Activated CD8-positive, alpha-beta memory T cell treated with anti-CD3 and anti-CD28 coated beads for 1 hour (primary cell): ENCODE results near the gene NTRK2.
"Not testable (repeated sequence)": the region's sequence is repeated elsewhere in the genome, so short reads cannot be mapped to it uniquely, and the experiment has no call there.

Experiments
- DNase-seq, 2 donors: peaks; one replicate each; pipeline ENCODE4 v3.0.0-alpha.2; 2020; ENCODE audit warnings: low read depth in 1 of 2; ENCODE audit errors: extremely low read depth in 1 of 2

The NTRK2 gene

DNA sequence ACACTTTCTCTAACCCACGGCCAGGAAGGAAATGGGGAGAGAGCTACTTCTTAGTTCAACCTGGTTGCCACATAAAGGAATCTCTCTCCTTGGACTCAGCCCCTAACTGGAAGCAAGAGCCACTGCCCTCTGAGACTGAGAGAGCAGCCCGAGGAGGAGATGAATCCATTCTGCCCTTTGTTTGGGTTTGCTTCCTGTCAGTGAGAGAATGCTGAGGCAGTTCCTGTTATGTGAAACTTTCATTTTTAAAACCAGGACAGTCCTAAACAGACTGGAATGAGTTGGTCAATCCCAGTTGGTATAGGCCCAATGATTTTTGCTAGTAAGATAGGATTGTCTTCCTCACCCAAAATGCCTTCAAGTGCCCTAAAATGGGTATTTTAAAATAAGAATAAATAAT, 205.1 kb downstream of the NTRK2 start:
- DNase-seq: no peak

DNA sequence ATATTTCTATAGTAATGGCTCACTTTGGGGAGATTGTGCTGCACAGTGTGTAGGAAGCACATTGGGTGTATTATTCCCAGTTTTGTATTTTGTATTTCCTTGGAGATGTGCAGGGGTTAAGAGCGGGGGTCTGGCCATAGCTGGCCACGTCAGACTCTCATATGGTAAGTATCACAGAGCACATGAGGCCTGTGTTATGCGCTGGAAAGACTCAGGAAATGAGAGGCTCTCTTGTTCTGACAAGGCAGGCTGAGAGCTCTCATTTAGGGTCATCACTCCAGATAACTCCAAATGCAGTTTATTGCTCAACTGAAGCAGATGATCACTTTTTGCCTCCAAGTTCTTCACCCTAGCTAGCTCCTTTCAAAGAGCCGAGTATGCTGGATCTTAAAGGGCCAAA, 205.7 kb downstream of the NTRK2 start:
- no peak for DNase-seq

DNA sequence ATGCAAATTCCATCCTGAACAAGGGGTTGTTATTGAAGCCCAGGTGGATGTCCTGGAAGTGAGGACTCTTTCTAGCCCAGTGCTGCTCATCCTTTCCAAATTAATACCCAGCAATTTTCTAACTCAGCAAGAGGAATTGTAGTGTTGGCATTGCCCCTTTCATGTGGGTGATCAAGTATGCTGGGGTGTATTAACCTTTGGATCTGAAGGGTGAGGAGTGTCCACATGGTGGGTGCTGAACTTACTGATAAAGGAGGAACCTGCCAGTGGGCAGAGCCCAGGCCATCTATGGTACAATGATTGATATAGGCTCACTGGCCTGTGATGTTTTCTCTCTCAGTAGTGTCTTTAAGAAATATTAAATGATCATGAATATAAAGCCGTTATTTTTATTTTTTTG, 210.1 kb downstream of the NTRK2 start:
- DNase-seq: no peak

DNA sequence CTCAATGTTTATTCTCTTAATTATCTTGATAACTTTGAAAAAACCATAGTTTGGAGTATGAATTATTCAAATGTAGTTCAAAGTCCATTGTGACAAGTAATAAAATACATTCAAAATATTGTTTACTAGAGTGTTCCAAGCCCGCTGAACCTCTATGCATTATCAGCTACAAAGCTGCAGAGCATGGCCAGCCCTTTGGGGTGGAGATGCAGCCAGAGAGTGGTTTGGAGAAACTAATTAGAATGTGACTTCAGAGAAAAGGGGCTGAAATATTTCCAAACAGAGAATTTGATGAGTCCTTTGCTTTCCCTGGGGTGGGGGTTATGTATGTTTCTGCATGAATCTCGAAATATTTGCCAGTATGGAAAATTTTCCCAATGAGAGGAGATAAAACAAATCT, 211.3 kb downstream of the NTRK2 start:
- DNase-seq: no peak

DNA sequence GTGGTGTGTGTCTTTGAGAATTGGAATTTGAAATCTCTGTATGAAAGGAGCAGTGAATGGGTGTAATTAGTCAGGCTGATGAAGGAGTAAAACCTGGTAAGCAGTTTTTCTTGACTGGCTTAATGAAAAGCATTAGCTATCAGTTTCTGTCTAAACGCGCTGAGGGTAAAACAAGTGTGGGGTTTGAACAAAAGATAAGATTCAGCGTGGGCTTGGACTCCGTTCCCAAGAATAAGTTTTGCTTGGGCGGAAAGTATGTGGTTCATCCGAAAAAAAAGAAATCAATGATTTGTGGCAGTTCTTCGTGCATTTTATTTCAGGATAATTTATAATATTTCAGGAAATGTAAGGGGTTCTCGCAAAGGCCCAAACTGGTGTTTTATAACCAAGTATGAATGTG, 217.3 kb downstream of the NTRK2 start:
- DNase-seq: no peak

DNA sequence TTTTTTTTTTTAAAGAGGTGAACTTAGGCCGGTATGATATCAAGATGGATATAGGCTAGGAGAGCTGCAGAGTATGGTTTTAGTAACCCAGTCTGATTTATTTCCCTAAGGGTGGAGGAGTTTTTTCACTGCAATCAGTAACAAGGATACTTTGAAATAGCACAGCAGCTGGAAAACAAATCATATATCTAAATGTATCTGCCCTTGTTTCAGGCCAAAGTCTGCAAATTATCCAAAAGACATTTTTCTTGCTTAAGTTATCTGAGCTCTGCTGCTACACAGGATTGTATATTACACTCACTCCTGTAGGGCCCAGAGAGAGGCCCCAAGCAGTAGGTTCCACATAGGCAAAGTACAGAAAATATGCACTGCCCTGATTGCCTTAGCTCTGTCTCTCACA, 222.4 kb downstream of the NTRK2 start:
- no peak for DNase-seq

DNA sequence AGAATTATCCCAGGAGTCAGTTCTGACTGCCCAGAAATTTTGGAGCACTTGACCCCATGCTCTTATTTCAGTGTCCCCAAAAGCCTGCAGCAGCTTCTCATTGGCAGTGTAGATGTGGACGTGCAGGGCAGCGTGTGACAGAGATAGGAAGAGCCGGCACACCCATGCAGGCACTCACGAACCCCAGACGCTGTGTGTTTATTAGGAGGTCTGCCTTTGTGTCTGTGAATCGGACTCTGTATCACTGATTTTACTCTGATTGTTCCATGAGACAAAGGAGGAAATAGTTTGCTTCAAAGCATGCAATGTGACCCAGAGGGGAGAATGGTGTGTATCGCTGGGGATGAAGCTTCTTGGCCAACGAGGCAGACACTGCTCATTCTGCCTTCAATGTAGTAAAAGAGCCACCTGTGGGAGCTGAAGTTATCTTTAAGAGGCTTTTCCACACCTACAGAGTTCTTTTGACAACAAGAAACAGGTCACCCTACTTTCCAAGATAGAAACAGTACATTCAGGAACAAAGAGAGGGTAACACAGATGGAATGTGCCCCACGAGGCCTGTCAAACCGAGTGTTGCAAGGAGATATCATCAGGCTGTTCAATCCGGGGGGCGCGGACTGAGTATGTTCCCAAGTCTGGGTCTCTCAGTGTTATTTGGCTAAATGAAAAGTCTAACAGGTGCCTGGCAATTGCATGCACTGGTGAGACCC, 224.0 kb downstream of the NTRK2 start:
- no peak for DNase-seq

DNA sequence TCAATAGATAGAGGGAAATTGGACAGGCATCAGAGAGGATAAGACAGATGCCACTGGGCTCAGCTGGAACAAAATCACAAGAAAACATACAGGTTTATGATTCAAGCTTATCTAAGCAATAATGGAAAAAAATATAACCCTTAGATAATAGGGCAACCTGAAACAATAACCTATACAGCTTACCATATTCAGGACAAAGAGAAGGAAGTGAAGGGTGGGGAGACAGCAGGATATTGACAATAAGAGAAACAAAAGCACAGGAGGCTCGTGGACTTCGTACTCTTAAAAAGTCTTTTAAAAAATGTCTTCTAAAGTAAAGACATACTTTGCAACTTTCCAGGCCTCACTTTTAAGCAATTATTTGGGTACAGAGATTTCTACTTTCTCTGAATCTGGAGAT, 225.3 kb downstream of the NTRK2 start:
- no peak for DNase-seq

DNA sequence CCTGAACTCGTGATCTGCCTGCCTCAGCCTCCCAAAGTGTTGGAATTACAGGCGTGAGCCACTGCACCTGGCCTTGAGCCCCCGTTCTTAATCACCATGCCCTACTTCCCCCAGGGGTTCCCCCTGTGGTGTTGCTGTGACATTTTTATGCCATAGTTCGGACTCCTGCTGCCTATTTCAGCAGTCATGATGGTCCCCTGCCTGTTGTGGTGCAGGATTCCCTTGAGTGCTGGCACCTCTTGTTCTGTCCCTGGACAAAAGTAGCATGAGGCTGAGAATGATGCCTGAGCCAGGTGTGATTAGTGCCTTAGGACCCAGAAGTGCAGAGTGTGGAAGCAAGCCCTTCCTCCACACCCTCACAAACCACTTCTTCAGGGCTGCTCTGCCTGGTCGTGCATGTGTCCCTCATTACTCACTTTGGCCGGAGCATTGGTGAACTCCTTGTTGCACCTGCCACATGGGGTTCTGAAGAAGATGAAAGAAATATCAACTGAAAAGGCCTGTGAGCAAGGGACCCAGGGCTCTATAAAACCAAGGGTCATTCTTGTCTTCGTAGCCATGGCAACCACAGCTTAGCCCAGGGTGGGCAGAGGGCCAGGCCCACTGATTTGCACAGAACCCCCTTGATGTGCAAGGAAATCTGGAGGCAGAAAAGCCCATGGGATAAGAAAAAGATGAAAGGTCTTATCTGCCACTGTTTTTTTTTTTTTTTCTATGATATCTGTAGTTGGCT, 228.0 kb downstream of the NTRK2 start:
- no peak for DNase-seq

DNA sequence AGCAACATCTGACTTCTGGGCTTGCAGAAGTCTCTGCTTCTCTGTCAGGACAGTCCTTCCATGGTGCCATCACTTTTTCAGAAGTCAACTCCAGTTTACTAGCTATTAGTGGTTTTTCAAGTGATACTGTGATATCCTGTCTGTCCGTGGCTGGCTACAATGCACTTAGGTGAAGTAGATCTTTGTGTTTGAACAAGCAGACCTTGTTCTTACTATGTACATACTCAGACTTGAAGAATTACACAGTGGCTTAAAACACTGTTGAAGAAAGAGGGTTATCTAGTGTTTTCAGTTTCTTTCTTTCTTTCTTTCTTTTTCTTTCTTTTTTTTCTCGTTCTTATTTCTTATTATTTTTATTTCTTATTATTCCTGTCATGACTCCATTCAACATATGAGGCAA, 228.7 kb downstream of the NTRK2 start:
- no peak for DNase-seq

DNA sequence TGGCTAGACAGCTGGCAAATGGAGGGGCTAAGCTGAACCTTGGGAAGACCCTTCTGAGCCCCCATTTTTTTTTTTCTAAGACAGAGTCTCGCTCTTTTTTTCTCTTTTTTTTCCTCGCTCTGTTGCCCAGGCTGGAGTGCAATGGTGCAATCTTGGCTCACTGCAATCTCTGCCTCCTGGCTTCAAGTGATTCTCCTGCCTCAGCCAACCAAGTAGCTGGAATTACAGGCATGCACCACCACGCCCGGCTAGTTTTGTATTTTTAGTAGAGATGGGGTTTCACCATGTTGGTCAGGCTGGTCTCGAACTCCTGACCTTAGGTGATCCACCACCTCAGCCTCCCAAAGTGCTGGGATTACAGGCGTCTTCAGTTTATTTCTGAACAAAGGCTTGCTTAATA, 229.1 kb downstream of the NTRK2 start:
- DNase-seq: not testable (repeated sequence)

DNA sequence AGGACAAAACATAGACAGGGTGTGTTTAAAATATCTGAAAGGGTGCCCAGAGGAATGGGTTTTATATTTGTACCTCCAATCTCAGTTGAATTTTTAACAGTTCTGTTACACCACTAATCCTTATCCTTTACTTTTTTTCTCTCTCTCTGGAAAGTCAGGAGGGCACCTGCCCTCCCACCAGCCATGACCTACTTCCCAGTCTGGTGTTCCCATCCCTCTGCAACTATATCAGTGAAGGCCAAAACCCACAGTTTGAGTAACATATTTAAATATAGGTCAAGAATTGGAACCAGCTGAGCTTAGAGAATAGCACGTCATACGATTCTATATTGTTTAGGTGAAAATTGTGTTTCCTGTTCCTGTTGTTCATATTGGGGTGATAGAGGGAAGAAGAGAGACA, 229.8 kb downstream of the NTRK2 start:
- no peak for DNase-seq

DNA sequence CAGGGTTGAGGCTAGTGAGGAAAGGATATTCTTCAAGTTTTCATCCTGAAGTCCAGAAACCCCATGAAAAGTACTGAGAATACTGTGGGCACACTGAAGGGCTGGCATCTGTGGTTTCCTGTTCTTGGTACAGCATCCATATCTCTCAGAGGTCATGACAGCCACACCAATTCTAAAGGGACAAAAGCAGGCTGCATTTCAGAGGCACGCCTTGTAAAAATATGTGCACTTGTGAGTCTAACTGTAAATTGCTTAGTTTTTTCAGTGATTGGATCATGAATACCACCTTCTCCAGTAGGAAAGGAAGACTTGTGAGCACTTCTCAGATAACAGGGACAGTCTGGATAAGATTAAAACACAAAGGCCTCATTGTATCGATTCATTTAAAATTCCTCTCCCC, 230.9 kb downstream of the NTRK2 start:
- no peak for DNase-seq

DNA sequence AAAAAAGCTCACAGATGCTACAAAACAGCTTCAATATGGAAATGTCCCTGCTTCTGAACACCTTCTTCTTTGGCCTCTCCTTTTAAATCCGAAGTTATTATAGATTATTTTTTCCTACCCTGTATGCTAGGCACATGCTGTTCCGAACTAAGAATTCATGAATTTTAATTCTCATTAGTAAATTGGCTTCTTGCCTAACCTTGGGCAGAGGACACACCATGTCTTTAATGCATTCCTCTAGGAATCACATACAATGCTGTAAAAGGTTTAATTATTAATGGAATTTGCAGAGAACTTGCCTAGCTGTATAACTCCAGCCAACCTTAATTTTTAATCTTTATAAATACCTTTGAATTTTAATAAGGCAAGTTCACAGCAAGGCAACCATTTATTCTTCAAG, 234.4 kb downstream of the NTRK2 start:
- DNase-seq: no peak

DNA sequence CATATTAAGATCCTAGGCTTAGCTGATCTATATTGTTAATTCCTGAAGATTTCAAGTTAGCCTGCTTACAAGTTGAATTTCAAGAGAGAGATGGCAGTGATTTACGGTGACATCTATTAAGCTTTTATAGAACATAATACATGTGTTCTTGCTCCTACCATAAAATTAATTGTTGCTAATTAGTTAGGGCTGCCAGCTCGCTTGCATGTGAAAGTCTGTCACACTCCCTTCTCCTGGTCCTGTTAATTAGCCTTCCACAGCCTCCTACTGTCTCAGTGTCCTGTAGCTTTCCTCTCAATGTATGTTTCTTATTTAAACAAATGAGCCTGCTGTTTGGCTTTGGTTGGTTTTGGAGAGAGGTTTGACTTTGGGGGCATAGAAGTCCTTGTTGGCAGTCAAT, 247.2 kb downstream of the NTRK2 start:
- DNase-seq: no peak

DNA sequence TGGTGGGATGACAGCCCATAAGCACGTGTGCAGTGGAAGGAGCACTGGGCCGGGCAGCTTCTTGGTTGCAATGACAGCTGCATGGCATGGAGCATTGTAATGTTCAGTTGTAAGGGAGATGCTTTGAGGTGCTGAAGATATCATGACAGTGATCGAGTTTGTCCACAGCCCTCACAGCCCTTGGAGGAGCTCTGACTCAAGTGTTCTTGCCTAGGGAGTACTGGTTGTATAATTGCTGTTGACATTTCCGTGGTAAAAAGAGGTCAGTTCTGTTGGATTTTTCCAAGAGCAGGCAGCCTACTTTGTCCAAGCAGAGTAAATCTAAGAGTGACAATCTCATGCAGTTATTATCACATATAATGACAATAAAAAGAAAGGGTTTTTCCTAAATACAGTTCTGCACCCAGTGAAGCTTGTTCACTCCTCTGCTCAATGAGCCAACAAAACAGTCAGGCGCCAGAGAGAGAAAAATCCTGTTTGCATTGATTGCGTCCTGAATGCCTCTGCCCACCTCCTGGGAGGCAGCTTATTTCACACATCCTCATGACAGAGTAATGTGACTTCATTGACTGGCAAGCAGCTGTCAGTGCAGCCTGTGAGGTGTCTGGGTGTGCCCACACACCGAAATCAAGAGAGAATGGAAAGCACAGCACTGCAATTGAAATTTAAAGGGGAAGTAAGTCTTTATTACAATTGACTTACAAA, 248.0 kb downstream of the NTRK2 start:
- DNase-seq: no peak

DNA sequence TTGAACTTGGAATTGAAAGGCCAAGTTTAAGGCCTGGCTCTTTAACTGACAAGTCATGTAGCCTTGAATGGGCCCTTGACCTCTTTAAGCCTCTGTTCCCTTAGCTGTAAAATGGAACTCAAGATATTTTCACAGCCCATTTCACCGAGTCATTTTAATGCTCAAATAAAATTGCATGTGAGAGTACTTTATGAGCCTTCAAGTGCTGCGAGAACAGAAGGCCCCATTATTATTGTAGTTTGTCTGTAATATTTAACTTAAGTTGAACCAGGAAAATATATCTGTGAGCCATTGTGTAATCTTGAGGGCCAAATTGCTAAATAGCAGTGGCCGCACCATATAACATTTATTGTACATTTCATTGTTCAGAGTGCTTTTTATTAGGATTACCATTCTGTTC, 249.9 kb downstream of the NTRK2 start:
- no peak for DNase-seq

DNA sequence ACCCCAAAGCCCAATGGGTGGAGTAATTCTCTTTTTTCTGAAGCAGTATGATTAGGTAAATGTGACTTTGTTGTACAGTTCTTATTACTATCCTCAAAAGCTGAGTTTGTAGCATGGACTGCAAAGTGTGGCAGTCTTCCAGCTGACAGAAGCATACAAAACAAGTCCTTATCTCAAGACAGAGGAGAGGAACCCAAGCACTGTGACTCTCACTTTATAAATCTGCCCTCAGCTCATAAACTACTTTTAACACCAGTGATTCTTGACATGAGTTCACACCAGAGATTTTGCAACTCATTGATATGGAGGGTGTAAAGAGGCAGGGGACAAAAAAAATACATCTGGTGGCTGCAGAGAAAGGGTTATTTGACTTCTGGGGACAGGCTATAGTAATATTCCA, 251.6 kb downstream of the NTRK2 start:
- no peak for DNase-seq

DNA sequence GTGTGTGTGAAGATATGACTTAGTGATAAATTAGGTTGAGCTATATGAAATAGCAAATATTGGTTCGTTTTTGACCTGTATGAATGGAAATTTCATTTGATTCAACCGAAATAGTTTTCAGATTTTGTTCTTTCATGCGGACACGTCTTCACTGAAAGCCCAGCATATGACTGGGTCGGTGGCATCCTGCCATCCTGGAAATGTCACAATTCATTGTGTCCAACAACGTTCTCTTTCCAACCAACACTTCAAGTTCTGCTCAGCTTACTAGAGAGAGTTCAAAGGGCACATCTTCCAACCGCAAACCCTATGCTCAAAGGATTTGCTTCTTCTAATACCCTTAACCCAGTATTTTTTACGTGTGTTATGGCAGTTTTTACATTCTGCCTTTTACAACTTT, 252.5 kb downstream of the NTRK2 start:
- DNase-seq: no peak

DNA sequence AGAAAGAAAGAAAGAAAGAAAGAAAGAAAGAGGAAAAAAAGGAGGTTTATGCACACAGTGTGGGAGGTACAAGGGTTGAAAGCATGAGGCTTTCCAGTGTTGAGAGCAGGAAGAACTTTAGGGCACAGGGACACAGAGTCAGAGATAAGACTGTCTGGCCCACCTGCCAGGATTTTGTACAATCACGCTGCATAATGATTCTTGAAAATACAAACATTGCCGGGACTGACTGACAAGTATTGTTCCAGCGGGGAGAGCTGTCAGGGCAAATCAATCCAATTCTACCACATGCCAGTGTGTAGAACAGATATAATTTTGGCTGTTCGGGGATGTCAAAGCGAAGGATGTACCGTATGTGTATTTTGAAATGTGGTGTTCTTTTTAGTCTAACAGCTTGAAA, 254.7 kb downstream of the NTRK2 start:
- DNase-seq: no peak

DNA sequence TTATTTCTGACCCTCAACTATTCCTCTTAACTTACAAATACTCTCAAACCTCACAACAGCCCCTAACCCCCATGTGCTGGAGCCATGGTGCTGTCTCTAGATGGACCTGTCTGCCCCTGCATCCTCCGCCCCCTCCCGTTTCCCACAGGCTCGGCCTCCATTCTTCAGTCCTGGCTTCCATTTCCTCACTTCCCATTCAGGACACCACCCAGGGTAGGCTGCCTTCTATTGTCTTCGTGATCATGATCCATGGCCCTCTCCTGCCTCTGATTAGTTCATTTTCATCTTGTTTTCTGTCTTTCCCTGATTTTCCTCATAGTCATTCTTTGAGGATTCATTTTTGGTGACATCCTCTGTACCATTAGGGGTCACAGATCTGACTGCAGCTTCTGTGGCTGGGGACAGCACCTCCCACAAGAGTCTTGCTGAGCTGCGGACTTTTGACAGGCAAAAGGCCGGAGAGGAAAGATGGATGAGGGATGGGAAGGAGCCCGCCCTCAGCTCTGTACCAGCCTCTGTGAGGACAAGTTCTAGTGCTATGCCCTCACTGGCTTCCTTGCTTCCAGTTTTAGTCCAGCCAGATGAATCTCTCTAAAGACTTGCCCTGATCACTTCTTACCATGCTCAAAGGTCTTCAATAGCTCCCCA, 255.8 kb downstream of the NTRK2 start:
- no peak for DNase-seq

DNA sequence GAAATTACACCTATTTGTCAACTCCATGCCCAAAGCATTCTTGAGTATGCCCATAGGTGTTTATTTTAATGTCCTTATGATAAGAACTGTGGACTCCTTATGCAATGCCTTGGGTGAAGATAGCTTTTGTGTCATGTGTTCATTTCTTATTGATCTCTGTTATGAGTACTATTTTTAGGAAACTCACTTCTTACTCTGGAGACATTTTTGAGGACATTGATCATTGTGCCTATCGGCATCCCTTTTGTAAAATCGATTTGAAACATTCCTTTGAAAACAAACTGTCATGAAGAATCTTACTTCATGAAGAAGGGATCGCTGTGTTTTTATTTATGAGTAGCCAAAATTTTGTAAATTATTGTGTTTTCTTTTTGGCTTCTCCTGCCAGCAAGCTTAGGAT, 257.3 kb downstream of the NTRK2 start:
- DNase-seq: no peak
